ENCODE results near the gene SBF1.

Gene SBF1

GRCh38 chr22:50490531-50491308 is 15.9 kb upstream of the SBF1 start:
- H3K4me3 ChIP-seq (ENCODE audit: low read depth, low read length), result no peak overlapping the region
- H3K36me3 ChIP-seq (ENCODE audit: control insufficient read depth, insufficient read depth, low read length), result no peaks in the 10 kb centered on the region
- H3K27me3 ChIP-seq (ENCODE audit: control insufficient read depth, insufficient read depth, low read length), result no peaks in the 10 kb centered on the region
- no peaks in the 10 kb centered on the region for H3K9me3 ChIP-seq (ENCODE audit: control insufficient read depth, insufficient read depth, low read length)
- H3K9ac ChIP-seq (ENCODE audit: low read depth, low read length), result no peak overlapping the region
- H3K27ac ChIP-seq (ENCODE audit: low read depth, low read length), result no peak overlapping the region
- H3K4me1 ChIP-seq (ENCODE audit: control insufficient read depth, insufficient read depth, low read length), result no peaks in the 10 kb centered on the region

DNA sequence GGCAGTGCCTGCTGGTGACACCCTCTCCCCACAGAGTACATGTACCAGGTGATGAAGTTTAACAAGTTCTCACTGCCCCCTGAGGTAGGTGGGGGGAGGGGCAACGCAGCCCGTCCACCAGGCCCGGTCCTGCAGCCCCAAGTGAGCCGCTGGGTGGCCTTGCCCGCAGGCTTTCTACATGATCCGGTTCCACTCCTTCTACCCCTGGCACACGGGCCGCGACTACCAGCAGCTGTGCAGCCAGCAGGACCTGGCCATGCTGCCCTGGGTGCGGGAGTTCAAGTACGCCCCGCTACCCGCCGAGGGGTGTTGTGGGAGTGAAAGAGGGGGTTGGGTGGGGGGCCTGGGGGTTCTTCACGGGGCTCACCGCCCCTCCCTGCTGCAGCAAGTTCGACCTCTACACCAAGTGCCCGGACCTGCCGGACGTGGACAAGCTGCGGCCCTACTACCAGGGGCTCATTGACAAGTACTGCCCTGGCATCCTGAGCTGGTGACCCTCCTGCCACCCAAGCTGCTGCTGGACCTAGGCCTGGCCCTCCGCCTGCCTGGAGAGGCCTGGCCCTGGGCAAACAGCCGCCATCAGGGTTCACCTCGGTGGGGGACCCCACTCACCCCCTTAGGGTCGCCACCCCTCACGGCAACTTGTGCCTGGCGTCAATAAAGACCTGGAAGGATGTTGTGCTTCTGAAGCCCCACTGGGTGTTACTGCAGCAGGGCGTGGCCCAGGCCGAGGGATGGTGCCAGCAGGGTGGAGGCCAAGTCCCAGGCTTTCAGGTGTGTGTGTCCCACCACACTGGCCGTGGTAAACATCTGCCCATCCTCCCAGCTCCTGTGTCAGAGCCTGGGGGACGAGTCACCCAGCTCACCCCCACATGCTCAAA is 14.8 kb upstream of the SBF1 start:
- Histone ChIP-seq H3K9ac (ENCODE audit: low read depth, low read length) (no peak overlapping the region), H3K4me3 (ENCODE audit: low read depth, low read length) (no peak overlapping the region), H3K27ac (ENCODE audit: low read depth, low read length) (no peak overlapping the region), H3K27me3 (ENCODE audit: control insufficient read depth, insufficient read depth, low read length) (no peaks in the 10 kb centered on the region), H3K4me1 (ENCODE audit: control insufficient read depth, insufficient read depth, low read length) (no peaks in the 10 kb centered on the region), H3K9me3 (ENCODE audit: control insufficient read depth, insufficient read depth, low read length) (no peaks in the 10 kb centered on the region), H3K36me3 (ENCODE audit: control insufficient read depth, insufficient read depth, low read length) (no peaks in the 10 kb centered on the region)

DNA sequence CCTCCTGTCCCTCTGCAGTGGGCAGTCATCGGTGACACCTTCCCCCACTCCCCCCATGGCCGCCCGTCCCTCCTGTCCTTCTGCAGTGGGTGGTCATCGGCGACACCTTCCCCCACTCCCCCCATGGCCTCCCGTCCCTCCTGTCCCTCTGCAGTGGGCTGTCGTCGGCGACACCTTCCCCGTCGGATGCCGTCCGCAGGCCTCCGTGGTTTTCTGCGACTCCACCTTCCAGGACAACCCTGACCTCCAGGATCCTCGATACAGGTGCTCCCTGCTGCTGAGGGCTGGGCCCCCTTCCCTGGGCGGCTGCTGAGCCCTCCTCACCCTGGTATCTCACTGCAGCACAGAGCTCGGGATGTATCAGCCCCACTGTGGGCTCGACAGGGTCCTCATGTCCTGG is 14.1 kb upstream of the SBF1 start:
- H3K27me3 ChIP-seq (ENCODE audit: control insufficient read depth, insufficient read depth, low read length), result no peaks in the 10 kb centered on the region
- no peaks in the 10 kb centered on the region for H3K9me3 ChIP-seq (ENCODE audit: control insufficient read depth, insufficient read depth, low read length)
- H3K4me3 ChIP-seq (ENCODE audit: low read depth, low read length), result no peak overlapping the region
- no peaks in the 10 kb centered on the region for H3K4me1 ChIP-seq (ENCODE audit: control insufficient read depth, insufficient read depth, low read length)
- no peaks in the 10 kb centered on the region for H3K36me3 ChIP-seq (ENCODE audit: control insufficient read depth, insufficient read depth, low read length)
- no peak overlapping the region for H3K9ac ChIP-seq (ENCODE audit: low read depth, low read length)
- H3K27ac ChIP-seq (ENCODE audit: low read depth, low read length), result no peak overlapping the region

GRCh38 chr22:50488006-50488677 is 13.3 kb upstream of the SBF1 start:
- Histone ChIP-seq H3K9ac (ENCODE audit: low read depth, low read length) (no peak overlapping the region), H3K9me3 (ENCODE audit: control insufficient read depth, insufficient read depth, low read length) (no peaks in the 10 kb centered on the region), H3K4me3 (ENCODE audit: low read depth, low read length) (no peak overlapping the region), H3K36me3 (ENCODE audit: control insufficient read depth, insufficient read depth, low read length) (no peaks in the 10 kb centered on the region), H3K27me3 (ENCODE audit: control insufficient read depth, insufficient read depth, low read length) (no peaks in the 10 kb centered on the region), H3K4me1 (ENCODE audit: control insufficient read depth, insufficient read depth, low read length) (no peaks in the 10 kb centered on the region), H3K27ac (ENCODE audit: low read depth, low read length) (no peak overlapping the region)

DNA sequence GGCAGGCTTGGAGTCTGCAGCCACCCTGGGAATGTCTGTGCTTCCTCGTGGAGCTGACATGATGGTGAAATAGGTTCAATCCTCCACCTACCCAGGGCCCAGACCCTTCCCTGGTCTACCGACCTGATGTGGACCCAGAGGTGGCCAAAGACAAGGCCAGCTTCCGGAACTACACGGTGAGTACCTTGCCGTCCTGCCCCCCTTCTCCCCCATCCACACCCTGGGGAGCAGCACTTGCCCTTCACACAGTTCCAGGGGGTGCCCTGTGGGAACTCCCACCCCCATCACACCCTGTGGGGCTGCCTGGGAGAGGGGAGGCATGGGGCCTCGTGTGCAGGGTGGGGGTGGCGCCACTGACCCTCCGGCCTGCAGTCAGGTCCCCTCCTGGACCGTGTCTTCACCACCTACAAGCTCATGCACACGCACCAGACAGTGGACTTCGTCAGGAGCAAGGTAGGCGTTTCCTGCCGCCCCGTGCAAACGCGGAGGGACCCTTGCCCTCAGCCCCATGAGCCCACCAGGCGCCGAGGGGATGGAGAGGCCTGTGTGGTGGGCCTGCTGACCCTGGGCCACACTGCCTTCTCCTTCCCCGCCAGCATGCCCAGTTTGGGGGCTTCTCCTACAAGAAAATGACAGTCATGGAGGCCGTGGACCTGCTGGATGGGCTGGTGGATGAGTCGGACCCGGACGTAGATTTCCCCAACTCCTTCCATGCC is 12.6 kb upstream of the SBF1 start:
- no peak overlapping the region for H3K9ac ChIP-seq (ENCODE audit: low read depth, low read length)

DNA sequence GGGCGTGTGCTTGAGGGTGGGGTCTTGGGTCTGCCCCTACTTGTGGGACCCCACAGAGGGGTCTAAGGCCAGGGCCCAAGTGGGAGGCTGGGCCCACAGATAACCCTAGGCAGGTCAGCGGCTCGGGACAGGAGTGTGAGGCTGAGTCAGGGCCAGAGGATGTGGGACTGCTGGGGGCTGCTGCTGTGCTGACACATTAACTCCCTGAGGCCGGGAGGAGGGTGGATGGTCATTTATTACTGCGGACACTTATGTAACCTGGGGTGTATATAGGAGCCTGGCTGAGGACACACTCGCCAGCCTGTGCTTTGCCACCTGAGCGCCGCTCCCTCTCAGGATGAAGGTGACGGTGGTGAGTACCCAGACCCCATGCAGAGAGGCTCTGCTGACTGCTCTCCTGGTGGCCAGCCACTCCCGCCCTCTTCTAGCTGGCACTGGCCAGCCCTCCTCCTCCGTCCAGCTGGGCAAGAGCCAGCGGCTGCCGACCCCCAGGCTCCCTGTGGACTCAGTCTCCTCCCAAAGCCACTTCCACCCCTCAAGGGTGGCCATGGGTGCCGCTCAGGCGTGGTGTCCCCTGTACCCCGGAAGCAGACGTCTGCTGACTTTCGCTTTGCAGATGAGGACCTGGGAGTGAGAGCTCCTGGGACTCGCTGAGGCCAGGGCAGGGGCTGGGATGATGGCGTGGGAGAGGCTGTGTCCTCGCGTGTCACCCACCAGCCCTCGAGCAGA is 11.9 kb upstream of the SBF1 start, which contains the start of gene MIOX:
MIOX (plus strand) TSS at position 299 of the 729 bp plus-strand sequence; CDS start at position 338, 39 bp downstream.
- Histone ChIP-seq H3K36me3 (ENCODE audit: control insufficient read depth, insufficient read depth, low read length) (no peaks in the 10 kb centered on the region), H3K9me3 (ENCODE audit: control insufficient read depth, insufficient read depth, low read length) (no peaks in the 10 kb centered on the region), H3K4me1 (ENCODE audit: control insufficient read depth, insufficient read depth, low read length) (no peaks in the 10 kb centered on the region), H3K27ac (ENCODE audit: low read depth, low read length) (no peak within 1 kb of the TSS), H3K4me3 (ENCODE audit: low read depth, low read length) (no peak within 1 kb of the TSS), H3K9ac (ENCODE audit: low read depth, low read length) (no peak within 1 kb of the TSS), H3K27me3 (ENCODE audit: control insufficient read depth, insufficient read depth, low read length) (no peaks in the 10 kb centered on the region)

More for the DNA sequence above, 12.6 kb upstream of the SBF1 start:
- Histone ChIP-seq H3K9me3 (ENCODE audit: control insufficient read depth, insufficient read depth, low read length) (no peaks in the 10 kb centered on the region), H3K27ac (ENCODE audit: low read depth, low read length) (no peak overlapping the region), H3K4me1 (ENCODE audit: control insufficient read depth, insufficient read depth, low read length) (no peaks in the 10 kb centered on the region), H3K27me3 (ENCODE audit: control insufficient read depth, insufficient read depth, low read length) (no peaks in the 10 kb centered on the region), H3K36me3 (ENCODE audit: control insufficient read depth, insufficient read depth, low read length) (no peaks in the 10 kb centered on the region), H3K4me3 (ENCODE audit: low read depth, low read length) (no peak overlapping the region)

GRCh38 chr22:50485221-50486131 is 10.6 kb upstream of the SBF1 start:
- H3K4me3 ChIP-seq (ENCODE audit: low read depth, low read length), result no peak overlapping the region
- no peak overlapping the region for H3K9ac ChIP-seq (ENCODE audit: low read depth, low read length)
- H3K36me3 ChIP-seq (ENCODE audit: control insufficient read depth, insufficient read depth, low read length), result no peaks in the 10 kb centered on the region
- no peak overlapping the region for H3K27ac ChIP-seq (ENCODE audit: low read depth, low read length)
- no peaks in the 10 kb centered on the region for H3K9me3 ChIP-seq (ENCODE audit: control insufficient read depth, insufficient read depth, low read length)
- peaks cover 7% of the 10 kb centered on the region for H3K27me3 ChIP-seq (ENCODE audit: control insufficient read depth, insufficient read depth, low read length)
- no peaks in the 10 kb centered on the region for H3K4me1 ChIP-seq (ENCODE audit: control insufficient read depth, insufficient read depth, low read length)

- H3K36me3 ChIP-seq (ENCODE audit: control insufficient read depth, insufficient read depth, low read length), result no peaks in the 10 kb centered on the region
- H3K27ac ChIP-seq (ENCODE audit: low read depth, low read length), result no peak overlapping the region
- peaks cover 18% of the 10 kb centered on the region for H3K27me3 ChIP-seq (ENCODE audit: control insufficient read depth, insufficient read depth, low read length)
- H3K4me3 ChIP-seq (ENCODE audit: low read depth, low read length), result no peak overlapping the region
- no peak overlapping the region for H3K9ac ChIP-seq (ENCODE audit: low read depth, low read length)
- H3K4me1 ChIP-seq (ENCODE audit: control insufficient read depth, insufficient read depth, low read length), result no peaks in the 10 kb centered on the region
- H3K9me3 ChIP-seq (ENCODE audit: control insufficient read depth, insufficient read depth, low read length), result no peaks in the 10 kb centered on the region
Measured at GRCh38 chr22:50483977-50484853, 9.4 kb upstream of the SBF1 start.

DNA sequence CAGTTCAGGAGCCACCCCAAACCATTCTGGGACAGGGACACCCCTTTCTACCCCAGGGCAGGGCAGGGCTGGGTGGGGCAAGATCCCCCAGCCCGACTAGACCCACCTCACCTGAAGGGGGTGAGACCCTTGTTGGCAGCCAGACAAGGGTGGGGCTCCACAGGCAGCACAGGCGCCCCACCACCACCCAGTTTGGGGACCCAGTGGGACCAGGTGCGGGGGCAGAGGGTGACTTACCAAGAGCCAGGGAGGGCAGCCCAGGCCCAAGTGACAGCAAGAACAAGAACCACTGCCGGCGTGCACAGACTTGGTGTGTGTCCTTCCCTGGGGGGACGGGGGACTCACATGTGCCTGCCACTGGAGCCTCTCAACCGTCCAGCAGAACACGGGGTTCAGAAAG is 8.7 kb upstream of the SBF1 start:
- no peaks in the 10 kb centered on the region for H3K36me3 ChIP-seq (ENCODE audit: control insufficient read depth, insufficient read depth, low read length)
- no peaks in the 10 kb centered on the region for H3K4me1 ChIP-seq (ENCODE audit: control insufficient read depth, insufficient read depth, low read length)
- H3K27me3 ChIP-seq (ENCODE audit: control insufficient read depth, insufficient read depth, low read length), result peaks cover 18% of the 10 kb centered on the region
- no peak overlapping the region for H3K27ac ChIP-seq (ENCODE audit: low read depth, low read length)
- H3K9ac ChIP-seq (ENCODE audit: low read depth, low read length), result no peak overlapping the region
- no peaks in the 10 kb centered on the region for H3K9me3 ChIP-seq (ENCODE audit: control insufficient read depth, insufficient read depth, low read length)
- no peak overlapping the region for H3K4me3 ChIP-seq (ENCODE audit: low read depth, low read length)
